GM18861 (cell line): Measurements from ENCODE around the gene MRPL54.
"Not testable (repeated sequence)": the region's sequence is repeated elsewhere in the genome, so short reads cannot be mapped to it uniquely, and the experiment has no call there.

ENCODE experiments used
- ATAC-seq: cut with Tn5 transposase; IDR thresholded peaks from one replicate; pipeline ENCODE4 v1.9.1; 2021; ENCODE audit not compliant: unreplicated experiment

MRPL54 gene

GRCh38 chr19:3808420-3809143 lies 46.1 kb downstream of the MRPL54 start:
- ATAC-seq = no peak

GRCh38 chr19:3809881-3810707 lies 47.6 kb downstream of the MRPL54 start:
- ATAC-seq = peak; percentile 48

- no peak for ATAC-seq
Observed at GRCh38 chr19:3810708-3811355, 48.4 kb downstream of the MRPL54 start.

- no peak for ATAC-seq
Observed at GRCh38 chr19:3813473-3814392, 51.3 kb downstream of the MRPL54 start.

GRCh38 chr19:3814648-3815047 lies 52.2 kb downstream of the MRPL54 start:
- no peak for ATAC-seq

DNA sequence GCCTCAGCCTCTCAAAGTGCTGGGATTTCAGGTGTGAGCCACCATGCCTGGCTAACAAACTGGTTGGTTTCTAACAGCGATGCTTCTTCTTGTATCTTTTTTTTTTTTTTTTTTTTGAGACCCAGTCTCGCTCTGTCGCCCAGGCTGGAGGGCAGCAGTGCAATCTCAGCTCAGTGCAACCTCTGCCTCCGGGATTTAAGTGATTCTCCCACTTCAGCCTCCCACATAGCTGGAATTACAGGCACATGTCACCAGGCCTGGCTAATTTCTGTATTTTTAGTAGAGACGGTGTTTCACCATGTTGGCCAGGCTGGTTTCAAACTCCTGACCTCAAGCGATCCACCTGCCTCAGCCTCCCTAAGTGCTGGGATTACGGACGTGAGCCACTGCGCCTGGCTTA lies 53.7 kb downstream of the MRPL54 start:
- not testable (repeated sequence) for ATAC-seq

- ATAC-seq = no peak
Observed at GRCh38 chr19:3816566-3817218, 54.2 kb downstream of the MRPL54 start.
